CD4-positive, alpha-beta T cell (primary cell): ENCODE results near the gene SNU13. TPM values are rescaled to one million over a fixed set of nuclear protein-coding genes. Genes with fewer than 3 reads are reported as not detected.

Experiments
- ATAC-seq: fragments of 200-7000 bp; cut with Tn5 transposase; one replicate; pipeline ENCODE4 v1.10.0; 2022; ENCODE audit warnings: mild to moderate bottlenecking; ENCODE audit not compliant: poor library complexity
- CTCF ChIA-PET: fragments of 350-600 bp; sonication (Branson Sonifier 250); formaldehyde crosslinking; loops from one replicate; lab custom pipeline; 2021; ENCODE audit warnings: antibody characterized with exemption, inconsistent platforms; lab: Charles Lee
- POLR2A ChIA-PET: fragments of 350-600 bp; sonication (Branson Sonifier 250); formaldehyde crosslinking; loops from one replicate; lab custom pipeline; 2021; ENCODE audit warnings: antibody characterized with exemption, inconsistent platforms; lab: Charles Lee
- DNase-seq, 14 experiments: peaks; one replicate each; pipeline ENCODE4 v3.0.0-alpha.2; 2013 to 2020; ENCODE audit warnings: mixed read lengths in 2 of 14
- H3K27ac ChIP-seq, 2 donors: one replicate each; pipeline versions ENCODE4 v1.5.1 to v1.7.0; 2013; ENCODE audit warnings: low read length in 2 of 2, low read depth in 1 of 2, mild to moderate bottlenecking in 1 of 2
- H3K27me3 ChIP-seq, 2 experiments: 1 replicate in 1 of 2; 2 replicates in 1 of 2; pipeline versions ENCODE4 v1.6.1 to v1.7.0; 2013; ENCODE audit warnings: low read length in 2 of 2, control low read depth in 1 of 2, mild to moderate bottlenecking in 1 of 2, moderate library complexity in 1 of 2; ENCODE audit not compliant: insufficient read depth in 2 of 2, control insufficient read depth in 1 of 2
- H3K36me3 ChIP-seq: one replicate; pipeline ENCODE4 v1.6.1; 2013; ENCODE audit warnings: low read length, control low read depth; ENCODE audit not compliant: insufficient read depth
- H3K4me1 ChIP-seq: one replicate; pipeline ENCODE4 v1.6.1; 2013; ENCODE audit warnings: low read length, control low read depth; ENCODE audit not compliant: insufficient read depth
- H3K4me3 ChIP-seq: one replicate; pipeline ENCODE4 v1.5.1; 2013; ENCODE audit warnings: mild to moderate bottlenecking, low read length, moderate library complexity
- H3K9me3 ChIP-seq, 2 experiments: 1 replicate in 1 of 2; 2 replicates in 1 of 2; pipeline versions ENCODE4 v1.6.1 to v1.7.0; 2013; ENCODE audit warnings: low read length in 2 of 2, mild to moderate bottlenecking in 2 of 2, control low read depth in 1 of 2, moderate library complexity in 1 of 2; ENCODE audit not compliant: control insufficient read depth in 1 of 2, insufficient read depth in 1 of 2
- H3K27ac Mint-ChIP-seq: one replicate; pipeline ENCODE4 v1.8.0; 2020; ENCODE audit warnings: mixed read lengths
- H3K27me3 Mint-ChIP-seq: one replicate; pipeline ENCODE4 v1.8.0; 2021; ENCODE audit warnings: mixed read lengths
- H3K36me3 Mint-ChIP-seq: one replicate; pipeline ENCODE4 v1.8.0; 2021; ENCODE audit warnings: low read depth, mixed read lengths
- H3K4me1 Mint-ChIP-seq: one replicate; pipeline ENCODE4 v1.8.0; 2021; ENCODE audit warnings: low read depth, mixed read lengths
- H3K4me3 Mint-ChIP-seq: one replicate; pipeline ENCODE4 v1.8.0; 2020; ENCODE audit warnings: mild to moderate bottlenecking, mixed read lengths
- H3K9me3 Mint-ChIP-seq: one replicate; pipeline ENCODE4 v1.8.0; 2020; ENCODE audit warnings: mixed read lengths
- CTCF ChIP-seq: fragments of 200-600 bp; IDR thresholded peaks from one replicate; pipeline ENCODE4 v1.8.0; 2022; ENCODE audit warnings: antibody characterized with exemption, mild to moderate bottlenecking
- intact Hi-C, 2 experiments: fragments of 100-400 bp; cut with DNase I in 1 of 2; cut with micrococcal nuclease in 1 of 2; formaldehyde crosslinking; loops; one replicate each; pipeline versions ENCODE4 v1.15.1 to v1.9.0; 2023 to 2025; cut with DNase I, micrococcal nuclease
- total RNA-seq, 174 experiments: library from RNA in 2 of 174; stranded (reverse) in 2 of 174; gene quantifications; one replicate each; pipeline ENCODE4 v1.2.3 and lab custom pipeline; 2021 to 2026

SNU13 gene
- total RNA-seq, 2 experiments from 2014 or later, result 134 to 140 TPM

GRCh38 chr22:41642331-41643110 lies 46.1 kb downstream of the SNU13 start:
- ChIA-PET CTCF (no interaction called here), POLR2A (no interaction called here)
- DNase-seq (no peak), ATAC-seq (no peak)
- H3K4me1 Mint-ChIP-seq, result peaks cover 9% of the 10 kb centered on the region
- no peaks in the 10 kb centered on the region for H3K27me3 ChIP-seq
- no peaks in the 10 kb centered on the region for H3K9me3 Mint-ChIP-seq
- no peaks in the 10 kb centered on the region for H3K27me3 Mint-ChIP-seq
- no peaks in the 10 kb centered on the region for H3K4me1 ChIP-seq
- H3K4me3 Mint-ChIP-seq, result no peak overlapping the region
- H3K4me3 ChIP-seq, result no peak overlapping the region
- no peak overlapping the region for H3K27ac Mint-ChIP-seq
- no peak overlapping the region for H3K27ac ChIP-seq
- intact Hi-C loops, result no loop called here
- peaks cover 81% of the 10 kb centered on the region for H3K36me3 Mint-ChIP-seq
- no peaks in the 10 kb centered on the region for H3K9me3 ChIP-seq
- peaks cover 80% of the 10 kb centered on the region for H3K36me3 ChIP-seq
- TF ChIP-seq CTCF, result no peak

- ChIA-PET POLR2A (no interaction called here), CTCF (no interaction called here)
- no peak overlapping the region for H3K4me3 Mint-ChIP-seq
- TF ChIP-seq CTCF, result no peak
- ATAC-seq, result no peak
- DNase-seq, result no peak
- peaks cover 83% of the 10 kb centered on the region for H3K36me3 Mint-ChIP-seq
- intact Hi-C loops, result no loop called here
- Histone ChIP-seq H3K4me1 (no peaks in the 10 kb centered on the region), H3K27me3 (no peaks in the 10 kb centered on the region), H3K27ac (no peak overlapping the region), H3K4me3 (no peak overlapping the region), H3K36me3 (peaks cover 83% of the 10 kb centered on the region), H3K9me3 (no peaks in the 10 kb centered on the region)
- no peak overlapping the region for H3K27ac Mint-ChIP-seq
- no peaks in the 10 kb centered on the region for H3K9me3 Mint-ChIP-seq
- peaks cover 9% of the 10 kb centered on the region for H3K4me1 Mint-ChIP-seq
- no peaks in the 10 kb centered on the region for H3K27me3 Mint-ChIP-seq
These were observed 46.8 kb downstream of the SNU13 start for GRCh38 chr22:41641854-41642253.

GRCh38 chr22:41638748-41639147 lies 49.9 kb downstream of the SNU13 start:
- H3K36me3 Mint-ChIP-seq, result peaks cover 84% of the 10 kb centered on the region

More at GRCh38 chr22:41638748-41639147, 49.9 kb downstream of the SNU13 start:
- Mint-ChIP-seq H3K4me1 (peaks cover 16% of the 10 kb centered on the region), H3K9me3 (no peaks in the 10 kb centered on the region), H3K27me3 (no peaks in the 10 kb centered on the region), H3K4me3 (no peak overlapping the region), H3K27ac (no peak overlapping the region)
- ATAC-seq, result no peak
- Histone ChIP-seq H3K4me1 (no peaks in the 10 kb centered on the region), H3K27me3 (no peaks in the 10 kb centered on the region), H3K27ac (no peak overlapping the region), H3K36me3 (peaks cover 86% of the 10 kb centered on the region), H3K9me3 (no peaks in the 10 kb centered on the region), H3K4me3 (no peak overlapping the region)
- ChIA-PET POLR2A (no interaction called here), CTCF (no interaction called here)
- intact Hi-C loops, result no loop called here
- DNase-seq, result no peak
- TF ChIP-seq CTCF, result no peak
